Embryonic facial prominence (tissue), 1 donor: Measurements from ENCODE around the gene COASY.

Experiments
- DNase-seq: peaks from one replicate; pipeline ENCODE4 v3.0.0-alpha.2; 2016; ENCODE audit errors: extremely low spot score

The COASY gene

DNA sequence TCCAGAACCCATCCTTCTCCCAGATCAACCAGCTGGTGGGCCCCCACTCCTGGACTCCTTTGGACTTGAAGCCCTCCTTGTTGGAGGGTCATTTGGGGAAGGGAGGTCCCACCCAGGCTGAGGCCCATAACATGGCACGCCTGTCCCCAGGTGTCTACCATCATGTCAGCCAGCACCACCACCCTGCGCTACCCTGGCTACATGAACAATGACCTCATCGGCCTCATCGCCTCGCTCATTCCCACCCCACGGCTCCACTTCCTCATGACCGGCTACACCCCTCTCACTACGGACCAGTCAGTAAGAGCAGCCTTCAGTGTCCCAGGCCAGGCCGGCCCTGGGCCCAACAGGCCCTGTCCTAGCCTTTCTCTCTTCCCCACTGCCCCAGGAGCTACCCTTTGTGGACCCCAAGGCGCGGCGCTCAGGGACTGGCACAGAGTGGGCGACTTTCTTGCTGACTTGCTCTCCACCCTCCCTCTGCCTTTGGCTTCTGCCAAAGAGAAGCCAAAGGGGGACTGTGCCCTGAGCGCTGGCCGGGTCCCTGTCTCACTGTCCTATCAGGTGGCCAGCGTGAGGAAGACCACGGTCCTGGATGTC, 51.8 kb downstream of the COASY start:
- no peak for DNase-seq
